HEK293 (cell line): ENCODE data around the gene APOA5.

ENCODE experiments used
- CTCF ChIA-PET: fragments of 350-600 bp; formaldehyde crosslinking; extraction: SDS; loops from one replicate; lab custom pipeline; 2021; ENCODE audit warnings: antibody characterized with exemption; lab: Yijun Ruan, JAX
- POLR2A ChIA-PET: fragments of 300-600 bp; formaldehyde crosslinking; extraction: SDS; loops from one replicate; lab custom pipeline; 2020; ENCODE audit warnings: antibody characterized with exemption, inconsistent platforms; lab: Yijun Ruan, JAX
- H3K27ac ChIP-seq: fragments of 200-500 bp; sonication (Bioruptor generic); 2 replicates; pipeline ENCODE4 v1.5.1; 2014; ENCODE audit warnings: low read depth, low read length, control low read depth, inconsistent platforms; ENCODE audit errors: extremely low read depth
- H3K36me3 ChIP-seq, 2 experiments: fragments of 200-500 bp in 1 of 2; sonication (Bioruptor generic) in 1 of 2; 1 replicate in 1 of 2; 2 replicates in 1 of 2; pipeline ENCODE4 v1.5.1; 2014 to 2017; ENCODE audit warnings: inconsistent platforms in 2 of 2, low read length in 2 of 2; ENCODE audit not compliant: control insufficient read depth in 2 of 2, insufficient read depth in 1 of 2
- H3K4me1 ChIP-seq: fragments of 200-500 bp; sonication (Bioruptor generic); 2 replicates; pipeline ENCODE4 v1.5.1; 2014; ENCODE audit warnings: mild to moderate bottlenecking, low read length, inconsistent platforms; ENCODE audit not compliant: control insufficient read depth, insufficient read depth
- H3K4me3 ChIP-seq: 2 replicates; pipeline ENCODE4 v1.5.1; 2011; ENCODE audit warnings: low read depth, mild to moderate bottlenecking, control low read depth, low read length, moderate library complexity
- H3K9me3 ChIP-seq: fragments of 200-500 bp; sonication (Bioruptor generic); 2 replicates; pipeline ENCODE4 v1.5.1; 2014; ENCODE audit warnings: low read depth, low read length, inconsistent platforms; ENCODE audit not compliant: control insufficient read depth, insufficient read depth
- BCL6B ChIP-seq: fragments of 450-650 bp; formaldehyde crosslinking; IDR thresholded peaks from 2 replicates; pipeline ENCODE4 v1.5.1; 2017; ENCODE audit warnings: missing biosample characterization, missing genetic modification characterization
- CTCF ChIP-seq: fragments of 450-650 bp; formaldehyde crosslinking; IDR thresholded peaks from 2 replicates; pipeline ENCODE4 v1.5.1; 2016; ENCODE audit warnings: missing biosample characterization, missing genetic modification characterization
- FEZF1 ChIP-seq: fragments of 450-650 bp; formaldehyde crosslinking; IDR thresholded peaks from 2 replicates; pipeline ENCODE4 v1.5.1; 2016; ENCODE audit warnings: missing biosample characterization, missing genetic modification characterization
- HOXA7 ChIP-seq: sonication (generic); formaldehyde crosslinking; IDR thresholded peaks from 2 replicates; pipeline ENCODE4 v1.8.1; 2022; ENCODE audit warnings: missing genetic modification reagents, borderline replicate concordance
- MZF1 ChIP-seq: fragments of 450-650 bp; formaldehyde crosslinking; IDR thresholded peaks from 2 replicates; pipeline ENCODE4 v1.5.1; 2017; ENCODE audit warnings: missing biosample characterization, missing genetic modification characterization, borderline replicate concordance
- SP3 ChIP-seq: fragments of 450-650 bp; formaldehyde crosslinking; IDR thresholded peaks from 2 replicates; pipeline ENCODE4 v1.5.1; 2016; ENCODE audit warnings: missing biosample characterization, missing genetic modification characterization
- WT1 ChIP-seq: fragments of 450-650 bp; formaldehyde crosslinking; IDR thresholded peaks from 2 replicates; pipeline ENCODE4 v1.5.1; 2016; ENCODE audit warnings: missing biosample characterization, missing genetic modification characterization
- ZBTB1 ChIP-seq: fragments of 450-650 bp; formaldehyde crosslinking; IDR thresholded peaks from 2 replicates; pipeline ENCODE4 v1.5.1; 2016; ENCODE audit warnings: missing biosample characterization, missing genetic modification characterization
- ZNF10 ChIP-seq: fragments of 450-650 bp; formaldehyde crosslinking; IDR thresholded peaks from 2 replicates; pipeline ENCODE4 v1.5.1; 2017; ENCODE audit warnings: missing biosample characterization, missing genetic modification characterization
- ZNF138 ChIP-seq: fragments of 450-650 bp; formaldehyde crosslinking; IDR thresholded peaks from 2 replicates; pipeline ENCODE4 v1.5.1; 2016; ENCODE audit warnings: missing biosample characterization, missing genetic modification characterization, borderline replicate concordance
- ZNF140 ChIP-seq: fragments of 450-650 bp; formaldehyde crosslinking; IDR thresholded peaks from 2 replicates; pipeline ENCODE4 v1.5.1; 2016; ENCODE audit warnings: missing biosample characterization, missing genetic modification characterization
- ZNF148 ChIP-seq: fragments of 450-650 bp; formaldehyde crosslinking; IDR thresholded peaks from 2 replicates; pipeline ENCODE4 v1.5.0; 2017; ENCODE audit warnings: missing biosample characterization, missing genetic modification characterization, borderline replicate concordance
- ZNF169 ChIP-seq: fragments of 450-650 bp; formaldehyde crosslinking; IDR thresholded peaks from 2 replicates; pipeline ENCODE4 v1.5.1; 2016; ENCODE audit warnings: missing biosample characterization, missing genetic modification characterization
- ZNF19 ChIP-seq: fragments of 450-650 bp; formaldehyde crosslinking; IDR thresholded peaks from 2 replicates; pipeline ENCODE4; 2016; ENCODE audit warnings: missing biosample characterization, missing genetic modification characterization, low read depth
- ZNF274 ChIP-seq, 2 experiments: fragments of 200-500 bp in 1 of 2; fragments of 450-650 bp in 1 of 2; sonication (Bioruptor generic) in 1 of 2; formaldehyde crosslinking in 1 of 2; IDR thresholded peaks; 2 replicates each; pipeline versions ENCODE4 v1.5.1 to v1.6.1; 2014 to 2016; ENCODE audit warnings: borderline replicate concordance in 1 of 2, inconsistent platforms in 1 of 2, low read length in 1 of 2, missing biosample characterization in 1 of 2, missing genetic modification characterization in 1 of 2
- ZNF280C ChIP-seq: fragments of 450-650 bp; formaldehyde crosslinking; IDR thresholded peaks from 2 replicates; pipeline ENCODE4 v1.5.1; 2016; ENCODE audit warnings: missing biosample characterization, missing genetic modification characterization
- ZNF311 ChIP-seq: fragments of 450-650 bp; formaldehyde crosslinking; IDR thresholded peaks from 2 replicates; pipeline ENCODE4 v1.5.1; 2017; ENCODE audit warnings: missing biosample characterization, missing genetic modification characterization, borderline replicate concordance
- ZNF48 ChIP-seq: fragments of 450-650 bp; formaldehyde crosslinking; IDR thresholded peaks from 2 replicates; pipeline ENCODE4 v1.5.1; 2016; ENCODE audit warnings: missing biosample characterization, missing genetic modification characterization
- ZNF664 ChIP-seq: fragments of 450-650 bp; formaldehyde crosslinking; IDR thresholded peaks from 2 replicates; pipeline ENCODE4 v1.5.1; 2016; ENCODE audit warnings: missing biosample characterization, missing genetic modification characterization
- ZNF677 ChIP-seq: fragments of 450-650 bp; IDR thresholded peaks from 2 replicates; pipeline ENCODE4 v1.5.0; 2018; ENCODE audit warnings: missing biosample characterization, mild to moderate bottlenecking, missing genetic modification characterization, moderate library complexity

The APOA5 gene

GRCh38 chr11:116792869-116793771 lies 1.4 kb upstream of the APOA5 start:
- CTCF ChIA-PET, result interaction anchor here (0.7 to 6.9 kb wide), 7 partner anchors 20 to 434 kb away, joined by 3 to 118 read pairs (median 4); partner anchors contain the start of gene APOA1

GRCh38 chr11:116792144-116792868 lies 627 bp upstream of the APOA5 start:
- Histone ChIP-seq H3K9me3 (no peaks in the 10 kb centered on the region), H3K4me1 (no peaks in the 10 kb centered on the region), H3K36me3 (no peaks in the 10 kb centered on the region), H3K27ac (no peak overlapping the region), H3K4me3 (no peak overlapping the region)
- CTCF ChIA-PET, result interaction anchor here (0.8 to 6.9 kb wide), 11 partner anchors 12 to 434 kb away, joined by 3 to 118 read pairs (median 7); partner anchors contain the start of genes APOA1 and PAFAH1B2
- TF ChIP-seq MZF1 (tag by site-specific recombination) (no peak), CTCF (no peak), ZNF138 (no peak), BCL6B (no peak), ZBTB1 (tag by site-specific recombination) (no peak), ZNF10 (tag by site-specific recombination) (no peak), ZNF140 (no peak), ZNF274 (IDR thresholded peaks at IDR 0.05; ENCODE audit: low read length) (no peak), ZNF274 (tag by site-specific recombination; IDR thresholded peaks at IDR 0.05; ENCODE audit: borderline replicate concordance) (no peak), ZNF19 (tag by site-specific recombination) (no peak), ZNF169 (tag by site-specific recombination) (no peak), FEZF1 (tag by site-specific recombination) (no peak)
- POLR2A ChIA-PET, result no interaction called here

More at GRCh38 chr11:116792869-116793771, 1.4 kb upstream of the APOA5 start:
- Histone ChIP-seq H3K36me3 (no peaks in the 10 kb centered on the region), H3K4me1 (no peaks in the 10 kb centered on the region), H3K9me3 (no peaks in the 10 kb centered on the region), H3K27ac (no peak overlapping the region), H3K4me3 (no peak overlapping the region)
- TF ChIP-seq ZNF664 (tag by site-specific recombination), result no peak
- TF ChIP-seq HOXA7 (CRISPR knock-in tag), result no peak
- TF ChIP-seq ZNF48 (tag by site-specific recombination), result no peak
- no peak for TF ChIP-seq ZNF311 (tag by site-specific recombination)
- TF ChIP-seq ZNF148, result no peak
- TF ChIP-seq WT1 (tag by site-specific recombination), result no peak
- no peak for TF ChIP-seq ZNF677 (tag by site-specific recombination)
- no peak for TF ChIP-seq ZNF280C (tag by site-specific recombination)
- TF ChIP-seq SP3 (tag by site-specific recombination), result no peak
- POLR2A ChIA-PET, result interaction anchor here (1.2 kb wide), 1 partner anchor 385 kb away, joined by 4 read pairs; the partner anchor contains the start of gene SIDT2
